ENCODE measurements around the gene PSMG4.

DNA sequence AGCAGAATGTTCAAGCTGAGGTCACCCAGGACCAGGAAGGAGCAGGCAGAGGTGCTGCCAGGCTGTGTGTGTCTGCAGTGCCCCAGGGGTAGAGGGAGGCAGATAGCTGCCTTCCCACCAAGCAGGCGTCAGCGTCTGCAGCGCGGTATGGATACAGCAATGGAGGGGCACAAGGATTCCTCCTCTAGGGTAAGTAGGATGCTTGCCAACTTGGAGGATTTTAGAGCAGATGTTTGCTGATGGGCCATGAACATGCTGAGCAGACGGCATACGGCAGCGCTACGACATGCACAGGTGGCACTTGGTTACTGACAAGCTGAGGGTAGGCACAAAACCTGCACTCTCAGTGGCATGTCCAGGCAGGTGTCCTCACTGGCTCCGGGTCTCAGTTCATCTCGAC, 48.1 kb downstream of the PSMG4 start:
- TF ChIP-seq GATA2 (IDR thresholded peaks at IDR 0.05; ENCODE audit: low read depth, low read length), result no peak
- no peak for TF ChIP-seq GATA3 (IDR thresholded peaks at IDR 0.05; ENCODE audit: low read depth, low read length)

Data from SH-SY5Y (cell line).